ENCODE data around the gene MB21D2. TPM values are rescaled to one million over a fixed set of nuclear protein-coding genes. Genes with fewer than 3 reads are reported as not detected.
A peak's percentile ranks its signal among the peaks of the same experiment; 100 is the strongest.

The MB21D2 gene
- total RNA-seq, 1 experiment from 2014 or later = 2.8 TPM

- ATAC-seq (0 out of 2 replicates have a peak, but pooled peaks have one; percentile 25), DNase-seq (ENCODE audit: low read depth, low spot score) (no peak)
- no peaks in the 10 kb centered on the region for H3K79me2 ChIP-seq (ENCODE audit: insufficient read depth, low read length)
- H3K27me3 ChIP-seq (ENCODE audit: insufficient read depth, low read length) = no peaks in the 10 kb centered on the region
- intact Hi-C loops (cut with micrococcal nuclease) = no loop called here
- no peak overlapping the region for H3K9ac ChIP-seq (ENCODE audit: low read length)
- no peak overlapping the region for H3K27ac ChIP-seq (ENCODE audit: low read depth, low read length)
- ChIA-PET CTCF (no interaction called here), RAD21 (ENCODE audit: low non-redundant PET in 1 of 2, low total read pairs in 2 of 2, uncharacterized antibody in 2 of 2, unreplicated experiment in 2 of 2) (no interaction called here), POLR2A (no interaction called here)
- H3K9me3 ChIP-seq (ENCODE audit: control insufficient read depth in 1 of 2, insufficient read depth in 1 of 2, low read depth in 1 of 2, low read length in 2 of 2) = no peaks in the 10 kb centered on the region
- no peak overlapping the region for H3K4me2 ChIP-seq (ENCODE audit: low read length)
- H3K4me1 ChIP-seq (ENCODE audit: control insufficient read depth in 1 of 2, insufficient read depth in 2 of 2, low read length in 2 of 2) = no peaks in the 10 kb centered on the region
- H2AFZ ChIP-seq (ENCODE audit: low read depth, low read length, poor library complexity, severe bottlenecking) = no peak overlapping the region
- H3K4me3 ChIP-seq (replicated peaks in 1 of 2; ENCODE audit: low read depth in 1 of 2, low read length in 2 of 2) = no peak overlapping the region
- BruUV-seq (replicated peaks) = no TSS peak
- no peaks in the 10 kb centered on the region for H4K20me1 ChIP-seq (ENCODE audit: insufficient read depth)
- no peaks in the 10 kb centered on the region for H3K9me2 ChIP-seq (ENCODE audit: insufficient read depth)
- no peaks in the 10 kb centered on the region for H3K36me3 ChIP-seq (ENCODE audit: control insufficient read depth in 1 of 2, insufficient read depth in 2 of 2, low read length in 2 of 2)
- TF ChIP-seq CEBPB (IDR thresholded peaks at IDR 0.05; ENCODE audit: low read depth) (no peak), EZH2phosphoT487 (IDR thresholded peaks at IDR 0.05; ENCODE audit: borderline replicate concordance) (no peak), ZNF274 (IDR thresholded peaks at IDR 0.05; ENCODE audit: low read depth, low read length) (no peak), FOSL1 (IDR thresholded peaks at IDR 0.05; ENCODE audit: low read depth) (no peak), CBX3 (IDR thresholded peaks at IDR 0.05; ENCODE audit: low read depth) (no peak), TCF7L2 (IDR thresholded peaks at IDR 0.05; ENCODE audit: borderline replicate concordance, extremely low read depth, insufficient read depth, insufficient read length) (no peak), EZH2 (IDR thresholded peaks at IDR 0.05) (no peak), ELF1 (IDR thresholded peaks at IDR 0.05; ENCODE audit: borderline replicate concordance, low read depth) (no peak), JUND (IDR thresholded peaks at IDR 0.05) (no peak), ZBTB33 (IDR thresholded peaks at IDR 0.05; ENCODE audit: extremely low read depth, insufficient replicate concordance, low read length) (no peak), SRF (IDR thresholded peaks at IDR 0.05; ENCODE audit: low read depth) (no peak), EGR1 (IDR thresholded peaks at IDR 0.05; ENCODE audit: low read depth) (no peak), YY1 (IDR thresholded peaks at IDR 0.05; ENCODE audit: extremely low read depth, insufficient replicate concordance, low read depth, low read length) (no peak), SIN3A (IDR thresholded peaks at IDR 0.05; ENCODE audit: low read depth) (no peak), SP1 (IDR thresholded peaks at IDR 0.05; ENCODE audit: low read depth) (no peak)
- TF ChIP-seq, protein P1, sequence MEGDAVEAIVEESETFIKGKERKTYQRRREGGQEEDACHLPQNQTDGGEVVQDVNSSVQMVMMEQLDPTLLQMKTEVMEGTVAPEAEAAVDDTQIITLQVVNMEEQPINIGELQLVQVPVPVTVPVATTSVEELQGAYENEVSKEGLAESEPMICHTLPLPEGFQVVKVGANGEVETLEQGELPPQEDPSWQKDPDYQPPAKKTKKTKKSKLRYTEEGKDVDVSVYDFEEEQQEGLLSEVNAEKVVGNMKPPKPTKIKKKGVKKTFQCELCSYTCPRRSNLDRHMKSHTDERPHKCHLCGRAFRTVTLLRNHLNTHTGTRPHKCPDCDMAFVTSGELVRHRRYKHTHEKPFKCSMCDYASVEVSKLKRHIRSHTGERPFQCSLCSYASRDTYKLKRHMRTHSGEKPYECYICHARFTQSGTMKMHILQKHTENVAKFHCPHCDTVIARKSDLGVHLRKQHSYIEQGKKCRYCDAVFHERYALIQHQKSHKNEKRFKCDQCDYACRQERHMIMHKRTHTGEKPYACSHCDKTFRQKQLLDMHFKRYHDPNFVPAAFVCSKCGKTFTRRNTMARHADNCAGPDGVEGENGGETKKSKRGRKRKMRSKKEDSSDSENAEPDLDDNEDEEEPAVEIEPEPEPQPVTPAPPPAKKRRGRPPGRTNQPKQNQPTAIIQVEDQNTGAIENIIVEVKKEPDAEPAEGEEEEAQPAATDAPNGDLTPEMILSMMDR (IDR thresholded peaks at IDR 0.05 in 2 of 3, conservative IDR thresholded peaks at IDR 0.05 in 1 of 3; ENCODE audit: borderline replicate concordance in 1 of 3, insufficient read depth in 1 of 3, low read depth in 2 of 3, low read length in 2 of 3) = no peak
These were observed 17.8 kb upstream of the MB21D2 start for GRCh38 chr3:192935441-192935840.

All from HCT116 (cell line).